Pericardium fibroblast (primary cell): ENCODE data around the gene MISFA. TPM values are rescaled to one million over a fixed set of nuclear protein-coding genes. Genes with fewer than 3 reads are reported as not detected.

Experiments used
- total RNA-seq: library from RNA; depleted of rRNA; stranded (reverse); fragments of >200 nt; gene quantifications from 2 replicates; pipeline ENCODE4 v1.2.3, GENCODE V29; 2015

The MISFA gene
- not detected in 2 replicates for total RNA-seq

DNA sequence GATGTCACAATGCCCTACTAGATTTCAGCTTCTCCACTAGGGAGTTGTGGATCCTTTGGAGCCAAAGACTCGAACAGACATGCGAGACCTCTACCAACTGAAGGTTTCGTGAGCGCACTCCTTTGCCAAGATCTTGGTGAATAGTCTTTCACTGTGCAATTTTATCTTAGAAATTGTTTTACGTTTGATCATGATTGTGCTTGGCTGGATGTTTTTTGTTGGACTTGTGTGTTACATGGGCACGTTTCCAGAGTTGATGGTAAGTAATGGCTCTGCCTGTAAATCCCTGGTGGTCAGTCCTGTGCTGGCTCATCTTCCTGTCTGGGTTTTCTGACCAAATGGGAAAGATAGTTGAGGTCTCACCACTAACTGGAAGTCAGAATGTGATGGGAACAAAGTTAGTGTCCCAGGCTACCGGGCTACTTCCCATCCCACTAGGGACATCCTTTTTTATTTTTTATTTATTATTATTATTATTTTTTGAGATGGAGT is at the start of gene MISFA:
Gene MISFA, plus strand, starts transcription at position 51 of the 492 bp plus-strand sequence. Its CDS starts 140 bp downstream, at position 191.

DNA sequence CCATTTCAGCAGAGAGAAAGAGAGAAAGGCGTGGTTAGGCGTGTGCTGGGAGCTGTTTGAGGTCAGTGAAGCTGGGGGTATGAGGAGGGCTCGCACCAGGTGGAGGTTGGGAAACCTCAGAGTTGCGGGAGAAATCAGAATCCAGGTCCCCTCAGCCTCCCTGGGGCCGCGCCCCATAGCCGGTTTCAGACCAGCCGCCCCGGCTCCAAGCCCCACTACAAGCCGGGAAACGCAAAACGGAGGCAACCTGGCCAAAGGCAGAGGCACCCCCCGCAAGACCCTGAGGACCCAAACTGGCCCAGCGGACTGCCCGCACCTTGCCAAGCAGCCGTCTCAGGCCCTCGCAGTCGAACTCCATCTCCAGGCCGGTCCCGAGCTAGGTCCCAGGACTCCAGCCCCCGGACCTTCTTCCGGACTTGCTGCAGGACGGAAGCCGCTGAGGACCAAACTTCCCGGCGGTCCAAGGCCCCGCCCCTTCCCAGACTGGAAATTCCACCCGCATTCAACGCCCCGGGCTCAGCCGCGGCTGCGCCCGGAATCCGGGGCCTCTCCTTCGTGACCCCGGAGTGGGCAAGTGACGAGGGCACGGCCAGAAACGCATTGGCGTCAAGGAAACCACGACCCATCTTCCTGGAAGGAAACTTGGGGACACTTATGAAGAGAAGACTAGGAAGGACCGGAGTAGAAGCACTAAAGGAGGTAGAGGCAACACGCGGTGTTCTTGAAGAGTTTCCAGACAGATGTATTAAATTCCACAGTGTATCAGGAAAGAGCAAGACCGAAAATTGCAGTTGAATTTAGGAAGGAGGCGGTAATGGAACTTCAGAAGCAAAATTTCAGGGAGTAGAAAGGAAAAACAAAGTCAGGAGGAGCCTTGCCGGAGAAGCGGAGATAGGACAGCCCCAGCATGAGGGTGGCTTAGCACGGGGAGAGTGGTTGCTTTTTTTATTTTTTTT is 11.0 kb upstream of the MISFA start, which contains the start of gene UEVLD:
Gene UEVLD, minus strand, starts transcription at position 438 of the 956 bp plus-strand sequence. Its CDS starts 80 bp downstream, at position 358.

DNA sequence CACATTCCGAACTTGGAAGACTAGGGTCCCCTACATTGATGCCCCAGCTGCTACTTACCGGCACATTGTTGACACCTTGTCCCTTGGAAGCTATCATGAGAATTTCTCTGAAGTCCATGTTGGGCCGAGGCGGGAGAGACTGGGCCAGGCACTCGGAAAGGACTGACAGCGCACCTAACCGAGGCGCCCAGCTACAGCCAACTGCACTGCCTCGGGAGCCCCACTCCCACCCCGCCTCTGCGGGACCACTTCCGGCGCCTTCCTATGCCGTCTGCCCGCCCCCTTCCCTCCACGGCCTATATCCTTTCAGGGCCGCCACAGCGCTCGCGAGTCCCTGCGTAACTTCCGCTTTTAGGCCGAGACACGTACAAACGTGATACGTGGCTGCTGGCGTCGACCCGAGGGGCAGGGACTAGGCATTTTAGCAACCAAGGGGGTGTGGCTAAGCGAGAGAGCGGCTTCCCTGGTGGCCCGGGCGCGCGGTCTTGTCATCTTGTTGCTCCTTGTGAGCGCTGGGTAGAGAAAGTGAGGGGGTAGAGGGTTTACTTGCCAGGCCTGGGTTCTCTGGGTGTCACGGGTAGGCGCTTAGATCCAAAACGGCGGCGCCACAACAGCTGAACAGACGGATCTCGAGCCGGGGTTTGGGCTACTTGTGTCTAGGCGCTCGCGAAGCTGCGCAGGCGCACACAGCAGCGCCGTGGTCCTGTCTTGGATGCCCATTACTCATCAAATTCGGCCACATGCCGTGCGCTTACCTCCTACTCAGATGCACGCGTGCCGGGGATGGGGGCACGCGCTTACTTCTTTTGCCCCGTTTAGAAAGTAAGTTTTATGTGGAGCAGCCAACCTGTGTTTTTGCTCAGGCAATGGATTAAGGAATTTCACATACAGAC is 34.8 kb downstream of the MISFA start, which contains the start of gene SPTY2D1:
Gene SPTY2D1, minus strand, starts transcription at position 203 of the 893 bp plus-strand sequence. Its CDS starts 85 bp downstream, at position 118.

Other genes starting within 250 kb of the MISFA start
- 682 and 1,371 TPM in 2 replicates for gene LDHA, start 205.2 kb upstream of the MISFA start, total RNA-seq
- gene LDHC, start 187.5 kb upstream of the MISFA start, total RNA-seq: not detected in 2 replicates
- gene LDHAL6A, start 143.9 kb upstream of the MISFA start, total RNA-seq: not detected in 2 replicates
- 62.2 and 125 TPM in 2 replicates for gene TSG101, start 72.8 kb upstream of the MISFA start, total RNA-seq
- 11.9 and 17.9 TPM in 2 replicates for gene UEVLD, start 11.1 kb upstream of the MISFA start, total RNA-seq
- 14.2 TPM in 2 replicates for gene SPTY2D1, start 34.6 kb downstream of the MISFA start, total RNA-seq
- gene TMEM86A, start 99.0 kb downstream of the MISFA start, total RNA-seq: 1.2 TPM in 2 replicates
- gene IGSF22, start 126.4 kb downstream of the MISFA start, total RNA-seq: not detected in 2 replicates
- gene PTPN5, start 192.0 kb downstream of the MISFA start, total RNA-seq: not detected in 2 replicates